Measurements from ENCODE around the gene ZNF691. TPM values are rescaled to one million over a fixed set of nuclear protein-coding genes. Genes with fewer than 3 reads are reported as not detected.
"Not testable (repeated sequence)": the region's sequence is repeated elsewhere in the genome, so short reads cannot be mapped to it uniquely, and the experiment has no call there.

Gene ZNF691
- total RNA-seq, 1 experiment from 2014 or later, result 4.3 TPM

GRCh38 chr1:42859366-42859765 lies 13.0 kb downstream of the ZNF691 start:
- H2AFZ ChIP-seq (ENCODE audit: low read length); H3K36me3 ChIP-seq (ENCODE audit: low read depth, low read length); H3K27ac ChIP-seq (ENCODE audit: low read length); POLR2A ChIA-PET (ENCODE audit: unreplicated experiment); H3K27me3 ChIP-seq (ENCODE audit: low read length); H3K79me2 ChIP-seq (ENCODE audit: low read length); CTCF ChIA-PET; H3K4me2 ChIP-seq (ENCODE audit: low read length); DNase-seq; H4K20me1 ChIP-seq (ENCODE audit: low read length); intact Hi-C loops (cut with micrococcal nuclease); H3K4me3 ChIP-seq (ENCODE audit: low read length); BruUV-seq (replicated peaks); H3K9me2 ChIP-seq (replicated peaks; ENCODE audit: low read length); H3F3A ChIP-seq (ENCODE audit: low read length, unreplicated experiment); H3K9ac ChIP-seq (ENCODE audit: low read length); ATAC-seq; H3K9me3 ChIP-seq (ENCODE audit: low read length); H3K4me1 ChIP-seq (ENCODE audit: insufficient read depth, low read length): not testable (repeated sequence)

- TF ChIP-seq CTCF (conservative IDR thresholded peaks at IDR 0.05; ENCODE audit: low read depth, low read length) (0 out of 2 replicates have a peak, but pooled peaks have one; percentile 19), EZH2phosphoT487 (IDR thresholded peaks at IDR 0.05; ENCODE audit: borderline replicate concordance, low read length) (no peak)
- H3K27me3 ChIP-seq (ENCODE audit: low read length), result no peaks in the 10 kb centered on the region
- no peak overlapping the region for H3K27ac ChIP-seq (ENCODE audit: low read length)
- no peaks in the 10 kb centered on the region for H4K20me1 ChIP-seq (ENCODE audit: low read length)
- H3K9ac ChIP-seq (ENCODE audit: low read length), result no peak overlapping the region
- no TSS peak for BruUV-seq (replicated peaks)
- no peaks in the 10 kb centered on the region for H3K9me3 ChIP-seq (ENCODE audit: low read length)
- ChIA-PET CTCF (no interaction called here), POLR2A (ENCODE audit: unreplicated experiment) (no interaction called here)
- no peaks in the 10 kb centered on the region for H3K9me2 ChIP-seq (replicated peaks; ENCODE audit: low read length)
- H3K79me2 ChIP-seq (ENCODE audit: low read length), result no peaks in the 10 kb centered on the region
- no peak overlapping the region for H2AFZ ChIP-seq (ENCODE audit: low read length)
- ATAC-seq (no peak), DNase-seq (no peak)
- no peaks in the 10 kb centered on the region for H3K4me1 ChIP-seq (ENCODE audit: insufficient read depth, low read length)
- H3K4me2 ChIP-seq (ENCODE audit: low read length), result no peak overlapping the region
- H3K36me3 ChIP-seq (ENCODE audit: low read depth, low read length), result no peaks in the 10 kb centered on the region
- no peak overlapping the region for H3K4me3 ChIP-seq (ENCODE audit: low read length)
- intact Hi-C loops (cut with micrococcal nuclease), result no loop called here
- H3F3A ChIP-seq (ENCODE audit: low read length, unreplicated experiment), result no peaks in the 10 kb centered on the region
These were observed 14.1 kb downstream of the ZNF691 start for GRCh38 chr1:42860339-42861013.

- Histone ChIP-seq H3K36me3 (ENCODE audit: low read depth, low read length) (no peaks in the 10 kb centered on the region), H3K9me2 (replicated peaks; ENCODE audit: low read length) (no peaks in the 10 kb centered on the region), H3K4me2 (ENCODE audit: low read length) (no peak overlapping the region), H3K79me2 (ENCODE audit: low read length) (no peaks in the 10 kb centered on the region), H4K20me1 (ENCODE audit: low read length) (no peaks in the 10 kb centered on the region), H3K9me3 (ENCODE audit: low read length) (no peaks in the 10 kb centered on the region), H3F3A (ENCODE audit: low read length, unreplicated experiment) (no peaks in the 10 kb centered on the region), H3K9ac (ENCODE audit: low read length) (no peak overlapping the region), H3K4me3 (ENCODE audit: low read length) (no peak overlapping the region), H3K27me3 (ENCODE audit: low read length) (no peaks in the 10 kb centered on the region), H3K27ac (ENCODE audit: low read length) (no peak overlapping the region), H3K4me1 (ENCODE audit: insufficient read depth, low read length) (no peaks in the 10 kb centered on the region), H2AFZ (ENCODE audit: low read length) (no peak overlapping the region)
- DNase-seq, result no peak
- intact Hi-C loops (cut with micrococcal nuclease), result no loop called here
- no TSS peak for BruUV-seq (replicated peaks)
- no peak for ATAC-seq
- TF ChIP-seq EZH2phosphoT487 (IDR thresholded peaks at IDR 0.05; ENCODE audit: borderline replicate concordance, low read length) (no peak), EZH2 (IDR thresholded peaks at IDR 0.05; ENCODE audit: low read length, unreplicated experiment) (no peak), CTCF (conservative IDR thresholded peaks at IDR 0.05; ENCODE audit: low read depth, low read length) (no peak)
- ChIA-PET CTCF (no interaction called here), POLR2A (ENCODE audit: unreplicated experiment) (no interaction called here)
These were observed 14.6 kb downstream of the ZNF691 start for GRCh38 chr1:42861014-42861399.
